TTC549 (cell line): ENCODE data around the gene PEX3.

ENCODE experiments used
- FAIRE-seq: peaks from 2 replicates; lab custom pipeline; 2012; peaks lifted over from hg19 to GRCh38; lab: Jason Lieb, UNC

The PEX3 gene

DNA sequence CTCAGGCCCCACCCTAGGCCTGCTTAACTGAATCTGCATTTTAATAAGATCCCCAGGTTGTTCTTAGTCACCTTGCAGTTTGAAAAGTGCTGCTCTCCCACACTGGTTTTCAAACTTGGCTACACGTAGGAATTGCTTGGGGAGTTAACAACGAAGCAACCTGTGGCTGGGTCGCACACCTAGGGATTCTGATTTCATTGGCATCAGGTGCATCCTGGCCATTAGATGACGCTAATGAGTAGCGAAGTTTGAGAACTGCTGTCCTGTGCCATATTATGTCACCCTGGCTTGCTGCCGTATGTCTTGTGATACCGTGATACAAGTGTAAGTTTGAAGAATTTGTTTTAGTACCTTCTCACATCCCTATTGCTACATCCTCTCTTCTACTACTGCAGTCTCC, 89.1 kb downstream of the PEX3 start:
- FAIRE-seq, result no peak

DNA sequence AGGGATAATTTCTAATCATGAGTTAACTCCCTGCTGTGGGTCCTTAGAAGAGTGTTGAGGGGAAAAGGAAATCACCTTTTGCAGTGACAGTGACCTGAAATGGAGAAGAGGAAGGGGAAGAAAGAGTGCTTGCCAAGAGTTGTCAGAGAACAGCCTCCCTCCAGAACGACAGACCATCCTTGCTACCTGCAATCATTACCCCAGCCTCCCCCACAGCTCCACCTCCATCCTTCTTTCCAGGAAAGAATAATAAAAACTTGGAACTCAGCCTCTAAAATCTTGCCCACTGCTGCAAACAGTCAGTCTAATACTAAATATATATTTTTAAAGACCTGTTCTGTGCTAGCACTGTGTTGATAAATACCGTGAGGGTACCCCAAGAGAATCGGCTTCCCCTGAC, 89.6 kb downstream of the PEX3 start:
- no peak for FAIRE-seq
